HG03103 (cell line): Measurements from ENCODE around the gene EML3.
"Not testable (repeated sequence)": the region's sequence is repeated elsewhere in the genome, so short reads cannot be mapped to it uniquely, and the experiment has no call there.

Source experiments
- ATAC-seq: cut with Tn5 transposase; IDR thresholded peaks from one replicate; pipeline ENCODE4 v1.9.1; 2021; ENCODE audit warnings: low read depth; ENCODE audit not compliant: unreplicated experiment

EML3 gene

DNA sequence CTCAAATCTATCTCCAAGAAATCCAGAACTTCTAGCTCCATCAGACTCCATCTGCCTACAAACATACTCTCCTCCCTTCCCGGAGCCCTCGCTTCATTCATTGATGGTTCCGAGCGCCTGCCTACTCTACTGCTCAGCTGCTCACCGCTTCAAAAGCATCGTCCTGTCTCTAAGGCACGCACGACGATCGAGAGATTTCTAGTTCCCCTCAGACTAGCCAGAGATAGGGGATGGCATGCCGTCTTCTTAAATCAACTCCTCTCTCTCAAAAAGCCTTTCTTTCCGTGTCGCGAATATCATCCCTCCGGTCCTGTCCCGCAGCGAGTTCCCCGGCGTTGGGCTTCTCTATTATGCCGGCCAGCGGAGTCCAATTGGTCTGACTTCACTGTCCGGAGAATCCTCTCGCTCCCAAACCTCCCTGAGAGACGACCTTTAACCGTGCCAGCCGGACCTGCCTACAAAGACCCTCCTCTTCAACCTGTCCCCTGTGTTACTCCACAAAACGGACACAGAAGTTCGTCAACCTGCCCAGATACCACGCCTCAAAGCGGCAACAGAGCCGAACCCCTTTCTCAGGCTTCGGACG, 39.5 kb downstream of the EML3 start:
- no peak for ATAC-seq

DNA sequence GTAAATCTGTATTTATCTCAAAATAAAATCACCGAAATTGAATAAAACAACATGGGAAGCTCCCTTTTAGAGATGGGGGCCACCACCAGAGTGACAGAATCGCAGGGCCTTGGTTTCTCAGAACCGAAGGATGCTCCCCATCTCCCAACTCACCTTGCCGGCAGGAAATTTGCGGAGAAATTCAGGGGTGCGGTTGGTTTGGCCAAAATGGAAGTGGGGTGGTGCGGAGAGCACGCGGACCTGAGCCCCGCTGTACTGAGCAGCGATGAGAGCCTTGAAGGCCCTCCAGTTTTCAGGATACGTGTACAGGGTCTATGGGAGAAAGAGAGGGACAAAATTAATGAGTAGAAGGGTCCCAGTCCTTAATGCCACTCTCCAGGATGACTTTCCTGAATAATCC, 40.1 kb downstream of the EML3 start:
- ATAC-seq, result no peak

DNA sequence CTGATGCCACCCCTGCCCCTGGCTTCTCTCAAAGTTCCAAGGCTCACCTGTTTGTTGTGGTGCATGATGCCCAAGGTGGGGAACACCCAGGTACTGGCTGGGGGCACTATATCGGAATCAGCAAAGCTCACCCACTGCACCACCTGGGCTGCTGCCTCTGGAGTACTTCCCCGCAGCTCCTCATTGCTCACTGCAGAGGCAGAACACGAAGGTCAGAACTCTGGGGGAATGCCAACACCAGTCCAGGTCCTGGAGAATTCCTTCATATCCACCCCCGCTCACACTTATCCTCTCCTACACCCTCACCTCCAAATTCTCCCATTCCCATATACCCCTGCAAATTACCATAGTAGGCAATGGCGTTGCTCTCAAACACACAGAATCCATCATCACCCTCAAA, 41.1 kb downstream of the EML3 start:
- ATAC-seq, result not testable (repeated sequence)

DNA sequence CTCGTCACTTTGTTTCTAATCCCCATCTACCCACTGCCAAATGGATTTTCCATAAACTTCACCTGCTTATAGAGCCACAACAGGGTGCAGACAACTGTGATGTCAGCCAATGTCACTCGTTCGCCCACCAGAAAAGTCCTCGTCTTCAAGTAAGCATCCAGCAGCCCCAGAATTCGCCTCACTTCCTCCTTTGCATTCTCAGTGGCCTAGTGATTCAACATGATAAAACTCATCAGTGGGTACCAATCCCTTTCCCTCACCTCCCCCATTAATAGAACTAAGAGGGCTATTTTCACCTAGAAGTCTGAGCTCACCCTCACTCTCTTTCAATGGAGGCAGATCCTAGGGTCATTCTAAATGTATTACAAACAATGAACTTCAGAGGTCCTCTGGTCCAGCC, 41.7 kb downstream of the EML3 start:
- not testable (repeated sequence) for ATAC-seq

DNA sequence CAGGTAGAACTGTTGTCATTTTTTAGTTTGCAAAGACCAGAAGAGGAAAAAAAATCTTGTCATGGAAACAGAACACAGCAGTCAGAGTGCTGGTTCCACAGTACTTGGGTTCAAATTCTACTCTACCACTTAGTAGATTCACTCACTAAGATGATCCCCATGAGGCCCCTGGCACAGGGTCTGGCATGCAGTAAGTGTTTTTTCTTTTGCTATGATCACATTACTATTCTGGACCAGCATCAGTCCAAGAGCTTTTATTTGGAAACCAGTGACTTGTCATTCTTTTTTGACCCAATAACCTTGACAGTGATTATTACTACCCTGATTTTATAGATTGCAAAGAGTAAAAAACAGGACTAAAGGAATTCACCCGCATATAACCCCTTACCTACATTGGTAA, 43.0 kb downstream of the EML3 start:
- ATAC-seq, result no peak

DNA sequence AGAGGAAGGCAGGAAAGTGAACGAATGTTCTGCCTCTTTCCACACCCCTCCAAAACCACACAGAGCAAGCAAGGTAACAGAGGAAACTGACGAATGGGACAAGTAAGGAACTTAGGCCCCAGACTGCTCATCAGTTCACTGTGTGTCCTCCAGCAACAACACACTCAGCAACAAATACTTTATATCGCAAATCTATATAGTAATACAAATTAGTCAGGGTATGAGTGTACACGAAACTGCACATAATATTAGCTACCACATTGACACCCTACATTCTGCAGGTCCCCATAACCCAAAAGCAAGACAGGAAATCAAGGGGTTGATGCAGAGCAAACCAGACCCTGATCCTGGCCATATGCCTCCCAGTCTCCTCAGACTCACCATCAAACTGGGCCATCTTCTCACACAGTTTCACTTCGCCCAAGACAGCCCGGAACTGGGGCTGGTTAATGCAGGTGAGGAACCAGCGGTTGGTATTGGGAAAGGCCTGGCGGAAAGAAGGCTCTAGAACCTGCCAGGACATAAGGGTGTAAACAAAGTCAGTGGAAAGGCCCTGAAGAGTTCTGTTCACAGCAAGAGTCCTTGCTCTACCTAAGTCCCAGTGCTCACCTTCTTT, 45.4 kb downstream of the EML3 start:
- no peak for ATAC-seq

DNA sequence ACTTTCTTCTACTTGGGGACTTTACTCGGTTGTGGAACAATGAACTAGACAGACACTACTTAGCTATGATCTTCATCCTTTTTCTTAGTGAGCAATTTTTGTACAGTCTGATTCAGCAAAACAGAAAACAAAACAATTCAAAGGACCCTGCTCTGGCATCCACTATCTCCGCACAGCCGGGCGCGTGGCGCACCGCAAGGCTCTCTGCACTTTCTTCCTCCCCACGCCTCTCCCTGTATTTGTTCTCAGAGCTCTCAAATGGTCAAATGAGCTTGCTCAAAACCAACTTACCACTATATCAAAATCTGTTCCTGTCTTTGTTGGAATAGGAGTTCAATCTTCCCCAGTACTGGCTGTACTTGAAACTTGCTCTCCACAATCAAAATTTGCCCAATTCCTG, 46.3 kb downstream of the EML3 start:
- no peak for ATAC-seq

DNA sequence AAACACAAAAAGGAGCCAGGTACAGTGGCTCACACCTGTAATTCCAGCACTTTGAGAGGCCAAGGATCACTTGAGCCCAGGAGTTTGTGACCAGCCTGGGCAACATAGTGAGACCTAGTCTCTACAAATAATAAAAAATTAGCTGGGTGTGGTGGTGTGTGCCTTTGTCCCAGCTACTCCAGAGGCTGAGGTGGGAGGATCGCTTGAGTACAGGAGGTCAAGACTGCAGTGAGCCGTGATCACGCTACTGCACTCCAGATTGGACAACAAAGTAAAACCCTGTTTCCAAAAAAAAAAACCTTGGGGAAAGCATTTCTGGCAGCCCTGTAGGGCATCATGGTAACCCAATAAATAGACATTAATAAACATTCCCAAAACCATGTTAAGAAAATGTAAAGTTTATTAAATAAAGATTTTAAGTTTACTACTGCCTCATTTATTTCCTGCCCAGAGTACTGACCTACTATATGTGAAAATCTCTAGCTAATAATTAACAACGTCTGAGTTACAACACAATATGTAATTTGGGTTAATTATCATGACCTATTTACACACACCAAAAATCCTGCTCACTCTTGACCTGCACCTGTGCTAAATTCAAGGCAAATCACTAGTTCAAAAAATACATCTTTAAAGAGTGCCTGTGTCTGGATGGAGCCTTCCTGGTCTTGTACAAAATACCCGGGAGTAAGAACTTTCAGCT, 47.3 kb downstream of the EML3 start:
- ATAC-seq, result no peak

DNA sequence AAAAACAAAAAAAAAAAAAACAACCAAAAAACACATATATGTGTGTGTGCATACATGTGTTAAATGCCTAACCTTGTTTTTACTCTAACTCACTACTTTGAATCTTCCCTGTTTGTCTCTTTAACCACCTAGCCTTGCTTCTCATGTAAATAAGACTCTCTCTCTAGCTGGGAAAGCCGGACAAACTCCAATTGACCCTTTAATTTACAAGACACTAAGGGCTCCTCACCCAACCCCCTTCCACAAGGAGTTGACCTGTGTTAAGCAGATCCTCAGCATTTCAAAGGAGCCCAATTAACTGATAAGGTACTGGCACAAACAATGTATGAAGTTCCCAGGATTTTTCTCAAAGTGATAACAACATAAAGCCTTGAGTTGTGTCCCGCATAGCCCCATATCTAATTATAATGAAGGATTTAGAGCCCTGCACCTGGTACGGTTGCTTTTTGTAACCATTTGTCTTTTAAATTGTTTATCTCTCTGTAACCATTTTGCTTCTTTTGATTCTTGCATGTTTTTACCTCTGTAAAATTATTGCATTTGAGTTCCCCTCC, 50.8 kb downstream of the EML3 start:
- ATAC-seq, result not testable (repeated sequence)

DNA sequence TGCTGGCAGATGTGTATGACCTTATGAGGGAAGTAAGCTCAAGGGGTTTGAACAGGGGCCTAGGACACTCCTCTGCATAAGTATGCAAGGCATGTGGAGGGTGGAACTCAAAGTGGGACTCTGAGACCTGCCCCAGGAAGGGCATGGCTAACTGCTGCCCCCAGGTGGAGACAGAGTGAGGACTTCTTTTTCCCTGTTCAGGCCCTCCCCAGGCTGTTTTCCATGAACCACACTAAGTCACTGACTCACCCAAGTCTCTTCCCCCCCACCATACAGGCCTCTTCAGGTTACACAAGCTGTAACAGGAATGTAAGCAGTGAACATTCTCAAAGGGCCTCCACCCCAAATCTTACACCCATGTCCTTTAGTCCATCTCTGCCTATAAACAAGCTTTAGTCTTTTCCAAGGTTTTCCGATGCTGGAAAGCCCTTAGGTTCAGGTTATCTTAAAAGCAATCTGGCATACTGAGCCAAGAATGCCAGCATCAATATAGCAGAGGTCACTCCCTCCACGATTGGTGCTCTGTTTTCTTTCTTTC, 51.9 kb downstream of the EML3 start:
- ATAC-seq, result no peak

DNA sequence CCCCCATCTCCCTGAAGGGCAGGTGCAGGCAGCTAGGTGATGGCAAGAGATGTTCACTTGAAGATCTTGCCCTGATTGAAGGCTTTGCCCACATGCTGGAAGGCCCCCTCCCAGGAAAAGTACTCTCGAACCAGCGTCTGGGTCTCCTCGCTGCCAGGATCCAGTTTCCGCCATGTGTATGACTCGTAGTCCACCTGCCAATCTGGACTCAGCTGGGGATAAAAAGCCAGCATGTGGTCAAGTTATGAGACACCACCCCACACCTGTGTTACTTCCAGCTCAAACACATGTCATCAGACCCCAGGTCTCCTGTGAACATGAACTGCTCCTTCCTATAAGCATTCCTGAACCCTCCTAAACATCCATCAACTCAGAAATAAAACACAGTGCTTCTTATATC, 52.9 kb downstream of the EML3 start:
- not testable (repeated sequence) for ATAC-seq

DNA sequence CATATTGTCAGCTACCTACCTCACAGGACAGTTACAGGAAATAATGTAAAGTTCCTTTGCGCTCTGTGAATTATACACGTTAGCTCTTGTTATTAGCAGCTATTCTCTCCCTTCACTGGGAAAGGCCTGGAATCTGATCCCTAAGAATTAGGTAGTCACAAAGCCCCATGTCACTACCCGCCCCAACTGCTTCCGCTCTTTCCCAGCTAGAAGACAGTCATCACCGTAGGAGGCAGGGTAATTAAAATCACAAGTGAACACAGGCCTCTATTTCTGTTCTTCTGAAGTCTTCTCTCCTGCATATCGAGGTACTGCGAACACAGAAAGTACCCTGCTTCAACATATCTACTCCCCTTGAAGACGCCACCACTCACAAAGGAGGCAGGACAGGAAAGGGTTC, 53.4 kb downstream of the EML3 start:
- no peak for ATAC-seq

DNA sequence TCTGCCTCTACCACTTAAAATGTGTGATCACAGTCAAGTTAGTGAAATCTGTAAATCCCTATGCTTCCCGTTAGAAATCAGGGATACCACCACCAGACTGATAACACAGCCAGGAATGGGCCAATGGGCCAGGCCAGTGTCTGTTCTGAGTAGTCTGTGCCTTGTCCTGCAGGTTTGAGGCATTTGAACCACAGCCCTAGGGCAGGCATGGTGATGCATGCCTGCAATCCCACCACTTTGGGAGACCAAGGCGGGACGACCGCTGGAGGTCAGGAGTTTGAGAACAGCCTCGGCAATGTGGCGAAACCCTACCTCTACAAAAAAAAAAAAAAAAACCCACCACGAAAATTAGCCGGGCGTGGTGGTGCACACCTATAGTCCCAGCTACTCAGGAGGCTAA, 53.9 kb downstream of the EML3 start:
- no peak for ATAC-seq

DNA sequence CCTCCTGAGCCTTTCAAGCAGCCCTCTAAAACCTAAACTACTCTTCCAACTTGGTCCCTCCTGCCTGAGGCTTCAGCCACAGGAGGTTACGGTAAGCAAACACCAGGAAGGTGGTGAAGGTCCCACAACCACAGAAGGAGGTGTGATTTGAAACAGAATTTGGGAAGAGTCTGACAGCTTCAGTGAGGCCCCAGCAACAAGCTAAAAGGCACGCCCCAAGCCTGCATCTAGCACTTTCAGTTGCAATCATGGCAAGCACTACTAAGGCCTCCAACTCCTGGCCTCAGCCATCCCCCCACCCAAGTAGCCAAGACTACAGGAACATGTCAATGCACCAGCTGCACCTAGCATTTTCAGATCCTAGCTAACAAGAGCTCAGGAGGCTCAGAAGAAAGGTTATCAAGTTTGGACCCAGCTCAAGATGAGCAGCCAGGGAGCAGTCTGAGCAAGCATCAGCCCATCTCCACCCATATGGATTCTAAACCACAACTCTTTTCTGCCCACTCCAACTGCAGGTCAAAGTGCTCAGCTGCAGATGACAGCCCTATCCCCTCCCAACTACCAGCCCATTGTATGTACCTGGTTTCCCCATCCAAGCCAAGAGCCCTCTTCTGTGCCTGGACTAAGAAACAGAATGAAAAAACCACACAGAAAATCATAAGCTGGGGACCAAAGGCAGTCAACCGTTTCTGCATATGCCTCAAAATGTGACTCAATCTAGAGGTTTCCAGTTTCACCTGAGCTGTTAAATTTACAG, 55.5 kb downstream of the EML3 start:
- ATAC-seq, result no peak

DNA sequence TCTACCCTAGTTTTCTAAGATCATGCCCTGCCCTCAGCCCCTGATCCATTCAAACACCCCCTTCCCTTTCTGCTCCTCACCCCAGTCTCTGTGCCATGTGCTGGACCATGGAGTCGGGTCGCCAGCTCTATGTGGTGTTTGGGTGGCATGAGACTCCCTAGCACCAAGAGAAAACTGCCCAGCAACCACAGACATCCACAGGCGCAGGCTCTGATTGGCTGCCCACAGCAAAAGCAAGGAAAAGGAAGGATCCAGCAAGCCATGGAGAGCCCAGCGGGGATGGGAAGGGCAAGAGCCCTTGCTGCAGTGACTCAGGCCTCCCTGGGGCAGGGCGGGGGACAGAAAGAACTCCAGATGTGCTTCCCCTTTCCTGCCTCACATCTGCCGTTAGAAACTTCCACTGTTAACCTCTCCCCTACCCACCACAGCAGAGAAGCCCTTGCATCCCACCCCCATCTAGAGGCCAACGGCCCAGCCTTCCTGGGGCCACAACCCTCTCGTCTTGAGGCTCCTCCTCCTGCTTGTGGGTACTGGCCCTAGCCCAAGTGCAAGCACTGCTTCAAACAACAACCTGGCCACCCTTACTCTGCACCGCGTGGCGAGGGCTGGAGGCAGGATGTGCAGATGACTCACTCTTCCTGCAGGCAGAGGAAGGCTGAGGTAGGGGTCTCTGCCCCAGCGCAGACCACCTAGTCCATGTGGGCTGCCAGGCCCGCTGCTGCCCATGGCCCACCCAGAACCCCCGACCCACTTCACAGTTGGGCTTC, 56.3 kb downstream of the EML3 start:
- peak; percentile 37 for ATAC-seq

DNA sequence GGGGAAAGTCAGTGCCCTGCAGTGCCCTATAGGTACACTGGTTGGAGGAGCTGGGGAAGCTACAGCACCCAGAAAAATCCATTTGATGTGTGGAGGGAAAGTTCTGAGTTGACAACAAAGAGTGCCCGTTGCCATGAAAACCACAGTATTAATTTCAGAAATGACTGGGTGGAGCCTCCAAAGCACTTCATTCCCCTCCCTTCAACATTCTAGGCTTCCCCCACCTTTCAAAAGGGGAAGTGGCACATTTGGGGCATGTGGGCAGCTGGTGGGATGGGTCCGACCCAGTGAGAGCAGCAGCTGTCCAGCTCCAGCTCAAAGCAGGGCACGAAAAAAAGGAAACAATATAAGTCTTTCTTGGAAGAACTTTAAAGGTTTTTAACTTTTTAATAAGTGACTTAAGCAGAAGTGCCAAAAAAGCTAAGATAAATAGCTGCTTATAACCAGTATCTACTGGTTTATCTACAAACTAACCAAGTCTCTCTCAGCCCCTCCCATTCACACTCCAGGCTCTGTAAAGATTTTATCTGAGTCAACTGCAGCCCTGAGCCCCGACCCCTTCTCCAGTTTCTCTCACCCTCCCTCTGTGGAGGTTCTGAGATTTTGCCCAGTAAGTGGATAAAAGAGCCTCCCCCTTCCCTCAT, 57.0 kb downstream of the EML3 start:
- no peak for ATAC-seq

DNA sequence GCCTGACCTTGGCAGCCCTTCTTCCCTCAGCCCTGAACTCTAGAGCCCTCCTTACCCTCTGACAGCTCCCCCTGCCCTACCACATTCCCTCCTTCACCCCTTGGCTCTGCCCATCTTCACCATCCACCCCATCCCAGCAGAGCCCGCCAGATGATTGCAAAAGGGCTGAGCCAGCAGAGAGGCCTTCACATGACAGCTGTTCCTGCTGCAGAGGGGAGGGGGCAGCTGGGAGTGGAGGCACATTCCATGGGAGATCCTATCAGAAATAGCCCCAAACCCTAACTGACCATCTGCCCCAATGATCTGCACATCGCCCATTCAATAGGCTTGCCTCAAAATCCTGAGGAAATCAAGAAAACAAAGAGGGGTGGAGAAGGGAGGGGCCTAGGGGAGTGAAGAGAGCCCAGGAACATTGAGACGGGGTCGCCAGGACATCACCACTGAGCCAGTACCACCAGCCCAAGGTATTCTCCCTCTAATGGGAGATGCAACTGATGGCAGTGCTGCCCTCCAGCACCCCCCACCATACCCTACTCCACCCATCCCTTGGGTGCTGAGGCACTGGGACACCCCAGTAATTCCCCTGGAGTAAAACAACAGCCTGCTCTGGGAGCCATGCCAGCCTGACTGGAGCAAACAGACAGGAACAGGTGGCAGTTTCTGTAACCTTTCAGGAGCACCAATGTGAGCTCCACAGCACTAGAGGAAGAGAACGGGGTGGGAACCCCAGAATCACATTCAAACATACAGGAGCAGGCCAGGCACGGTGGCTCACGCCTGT, 58.0 kb downstream of the EML3 start:
- ATAC-seq, result no peak

DNA sequence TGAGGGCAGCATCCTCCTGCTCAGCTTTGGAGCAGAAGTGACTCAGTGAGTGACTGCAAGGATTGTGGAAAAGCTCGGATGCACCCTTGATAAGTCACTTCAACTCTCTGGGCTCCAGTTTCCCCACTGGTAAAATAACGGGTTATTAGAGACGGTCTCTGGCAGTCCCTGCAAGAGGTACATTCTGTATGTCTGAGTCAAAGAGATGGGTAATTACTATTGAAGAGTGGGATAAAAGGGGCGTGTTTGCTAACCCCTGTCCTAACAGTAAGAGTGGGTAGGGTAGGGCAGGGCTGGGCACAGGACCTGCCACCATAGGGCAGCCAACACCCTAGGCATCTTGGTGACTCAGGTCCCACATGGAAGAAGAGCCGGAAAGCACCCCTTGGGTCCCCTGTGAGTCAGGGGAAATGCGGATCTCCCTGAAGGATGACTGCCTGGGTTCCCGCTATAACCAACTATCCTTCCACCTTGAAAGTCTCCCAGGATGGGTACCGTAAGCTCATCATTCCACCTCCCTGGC, 58.7 kb downstream of the EML3 start:
- ATAC-seq, result no peak
